ENCODE data around the gene MACROD2.

DNA sequence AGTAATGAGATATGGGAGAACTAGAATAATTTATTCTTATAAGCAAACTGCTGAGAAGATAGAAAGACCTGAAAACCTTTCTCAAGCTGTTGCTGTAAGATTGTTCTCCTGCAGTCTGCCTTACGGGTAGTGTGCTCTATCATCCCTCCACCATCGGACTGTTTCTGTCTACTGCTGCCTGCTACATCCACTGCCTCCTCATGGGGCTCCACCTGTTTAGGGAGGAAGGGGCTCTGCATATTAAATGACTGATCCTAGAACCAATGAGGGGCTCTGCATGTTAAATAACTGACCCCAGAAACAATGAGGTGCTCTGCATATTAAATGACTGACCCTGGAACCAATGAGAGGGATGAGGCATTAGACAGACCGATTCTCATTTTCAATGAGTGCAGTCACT lies 1923.3 kb downstream of the MACROD2 start:
- TF ChIP-seq, protein P1, sequence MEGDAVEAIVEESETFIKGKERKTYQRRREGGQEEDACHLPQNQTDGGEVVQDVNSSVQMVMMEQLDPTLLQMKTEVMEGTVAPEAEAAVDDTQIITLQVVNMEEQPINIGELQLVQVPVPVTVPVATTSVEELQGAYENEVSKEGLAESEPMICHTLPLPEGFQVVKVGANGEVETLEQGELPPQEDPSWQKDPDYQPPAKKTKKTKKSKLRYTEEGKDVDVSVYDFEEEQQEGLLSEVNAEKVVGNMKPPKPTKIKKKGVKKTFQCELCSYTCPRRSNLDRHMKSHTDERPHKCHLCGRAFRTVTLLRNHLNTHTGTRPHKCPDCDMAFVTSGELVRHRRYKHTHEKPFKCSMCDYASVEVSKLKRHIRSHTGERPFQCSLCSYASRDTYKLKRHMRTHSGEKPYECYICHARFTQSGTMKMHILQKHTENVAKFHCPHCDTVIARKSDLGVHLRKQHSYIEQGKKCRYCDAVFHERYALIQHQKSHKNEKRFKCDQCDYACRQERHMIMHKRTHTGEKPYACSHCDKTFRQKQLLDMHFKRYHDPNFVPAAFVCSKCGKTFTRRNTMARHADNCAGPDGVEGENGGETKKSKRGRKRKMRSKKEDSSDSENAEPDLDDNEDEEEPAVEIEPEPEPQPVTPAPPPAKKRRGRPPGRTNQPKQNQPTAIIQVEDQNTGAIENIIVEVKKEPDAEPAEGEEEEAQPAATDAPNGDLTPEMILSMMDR (IDR thresholded peaks at IDR 0.05): no peak
- TF ChIP-seq ZFX (IDR thresholded peaks at IDR 0.05; ENCODE audit: borderline replicate concordance): no peak
